Panc1 (cell line): ENCODE measurements around the gene CACNA1C. TPM values are rescaled to one million over a fixed set of nuclear protein-coding genes. Genes with fewer than 3 reads are reported as not detected.

Source experiments
- ATAC-seq: fragments of 200-7000 bp; cut with Tn5 transposase; 2 replicates; pipeline ENCODE4 v1.9.1; 2020; ENCODE audit warnings: mild to moderate bottlenecking, moderate library complexity
- BruUV-seq: library from RNA; stranded (reverse); fragments of 400-500 nt; replicated peaks from 2 replicates; lab custom pipeline; 2021; lab: Mats Ljungman, UMichigan
- CTCF ChIA-PET: fragments of 300-600 bp; sonication (Branson Sonifier 250); formaldehyde crosslinking; loops from one replicate; lab custom pipeline; 2022; ENCODE audit warnings: antibody characterized with exemption; lab: Charles Lee
- POLR2A ChIA-PET: fragments of 300-600 bp; sonication (Branson Sonifier 250); formaldehyde crosslinking; loops from one replicate; lab custom pipeline; 2022; ENCODE audit warnings: antibody characterized with exemption; lab: Charles Lee
- DNase-seq: peaks from one replicate; pipeline ENCODE4 v3.0.0-alpha.2; 2010; ENCODE audit warnings: low read depth, low spot score
- H3K27ac ChIP-seq: 2 replicates; pipeline ENCODE4 v1.5.1; 2011; ENCODE audit warnings: mild to moderate bottlenecking, low read length, inconsistent platforms
- H3K27me3 ChIP-seq: fragments of 200-500 bp; sonication (Bioruptor generic); 2 replicates; pipeline ENCODE4 v1.6.0; 2014; ENCODE audit warnings: low read length, inconsistent platforms; ENCODE audit not compliant: control insufficient read depth, insufficient read depth
- H3K36me3 ChIP-seq: fragments of 200-500 bp; sonication (Bioruptor generic); 2 replicates; pipeline ENCODE4 v1.5.1; 2014; ENCODE audit warnings: inconsistent platforms, mild to moderate bottlenecking, low read length, moderate library complexity; ENCODE audit not compliant: control insufficient read depth, insufficient read depth
- H3K4me1 ChIP-seq: 2 replicates; pipeline ENCODE4 v1.5.1; 2011; ENCODE audit warnings: inconsistent platforms, mild to moderate bottlenecking, low read length, moderate library complexity; ENCODE audit not compliant: control insufficient read depth, insufficient read depth
- H3K4me3 ChIP-seq, 2 experiments: 2 replicates each; pipeline ENCODE4 v1.5.1; 2011 to 2012; ENCODE audit warnings: low read depth in 2 of 2, low read length in 2 of 2, mild to moderate bottlenecking in 2 of 2, inconsistent platforms in 1 of 2, moderate library complexity in 1 of 2
- H3K9me3 ChIP-seq: fragments of 200-500 bp; sonication (Bioruptor generic); 2 replicates; pipeline ENCODE4 v1.5.1; 2014; ENCODE audit warnings: low read depth, mild to moderate bottlenecking, inconsistent platforms, low read length, moderate library complexity; ENCODE audit not compliant: control insufficient read depth, insufficient read depth
- POLR2AphosphoS5 ChIP-seq: IDR thresholded peaks from 2 replicates; pipeline ENCODE4 v1.6.1; 2012; ENCODE audit warnings: mild to moderate bottlenecking, low read depth, low read length, moderate library complexity
- SIN3A ChIP-seq: IDR thresholded peaks from 2 replicates; pipeline ENCODE4 v1.6.1; 2012; ENCODE audit warnings: low read depth, mild to moderate bottlenecking, low read length, moderate library complexity, borderline replicate concordance; ENCODE audit not compliant: insufficient read depth
- TCF7L2 ChIP-seq: IDR thresholded peaks from 2 replicates; pipeline ENCODE4 v1.6.1; 2011; ENCODE audit warnings: mild to moderate bottlenecking, low read depth, low read length, inconsistent platforms
- in situ Hi-C: cut with HindIII; loops from 2 replicates; pipeline ENCODE4 v1.10.0; 2016; ENCODE audit warnings: low sequenced_read_pairs, low pct_unique_long_range_greater_than_20kb
- intact Hi-C: fragments of 100-400 bp; cut with micrococcal nuclease; formaldehyde crosslinking; loops from one replicate; pipeline ENCODE4 v1.10.0; 2022; ENCODE audit not compliant: unreplicated experiment
- total RNA-seq: library from RNA; stranded (reverse); gene quantifications from one replicate; pipeline ENCODE4 v1.2.1, GENCODE V29; 2021; ENCODE audit not compliant: unreplicated experiment
- TF ChIP-seq, protein P1 (sequence below), 2 experiments: IDR thresholded peaks; 2 replicates each; pipeline ENCODE4 v1.6.1; 2011 to 2012; ENCODE audit warnings: low read depth in 2 of 2, control low read depth in 1 of 2, low read length in 1 of 2, mild to moderate bottlenecking in 1 of 2, moderate library complexity in 1 of 2; ENCODE audit not compliant: insufficient read depth in 1 of 2
- TF ChIP-seq, protein P2 (sequence below): fragments of 450-650 bp; IDR thresholded peaks from 2 replicates; pipeline ENCODE4 v1.5.1; 2017; ENCODE audit warnings: mild to moderate bottlenecking

Gene CACNA1C
- total RNA-seq, 1 experiment from 2014 or later: 0.03 TPM

DNA sequence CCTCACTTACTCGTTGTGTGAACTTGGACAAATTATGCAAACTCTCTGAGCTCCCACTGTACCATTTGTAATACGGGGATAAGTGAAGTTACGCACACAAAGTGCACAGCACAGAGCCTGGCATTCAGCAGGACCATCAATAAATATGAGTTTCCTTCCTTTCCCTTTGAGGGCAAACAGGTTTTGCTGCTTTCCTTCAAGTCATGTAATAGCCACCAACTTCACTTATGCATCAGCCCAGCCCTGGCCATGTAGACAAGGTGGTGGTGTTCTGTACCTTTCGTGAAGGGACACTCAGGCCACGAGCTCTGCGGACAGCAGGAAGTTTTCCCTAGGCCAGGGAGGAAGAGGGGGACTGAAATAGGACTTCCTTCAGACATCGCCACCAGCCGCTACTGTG lies 272.7 kb downstream of the CACNA1C start:
- intact Hi-C loops: no loop called here
- DNase-seq (no peak), ATAC-seq (no peak)
- Histone ChIP-seq H3K36me3 (no peaks in the 10 kb centered on the region), H3K4me1 (no peaks in the 10 kb centered on the region), H3K27ac (no peak overlapping the region), H3K9me3 (no peaks in the 10 kb centered on the region), H3K27me3 (peaks cover 4% of the 10 kb centered on the region), H3K4me3 (no peak overlapping the region)
- ChIA-PET POLR2A (no interaction called here), CTCF (no interaction called here)
- TF ChIP-seq TCF7L2 (no peak), SIN3A (no peak)
- TF ChIP-seq, protein P1, sequence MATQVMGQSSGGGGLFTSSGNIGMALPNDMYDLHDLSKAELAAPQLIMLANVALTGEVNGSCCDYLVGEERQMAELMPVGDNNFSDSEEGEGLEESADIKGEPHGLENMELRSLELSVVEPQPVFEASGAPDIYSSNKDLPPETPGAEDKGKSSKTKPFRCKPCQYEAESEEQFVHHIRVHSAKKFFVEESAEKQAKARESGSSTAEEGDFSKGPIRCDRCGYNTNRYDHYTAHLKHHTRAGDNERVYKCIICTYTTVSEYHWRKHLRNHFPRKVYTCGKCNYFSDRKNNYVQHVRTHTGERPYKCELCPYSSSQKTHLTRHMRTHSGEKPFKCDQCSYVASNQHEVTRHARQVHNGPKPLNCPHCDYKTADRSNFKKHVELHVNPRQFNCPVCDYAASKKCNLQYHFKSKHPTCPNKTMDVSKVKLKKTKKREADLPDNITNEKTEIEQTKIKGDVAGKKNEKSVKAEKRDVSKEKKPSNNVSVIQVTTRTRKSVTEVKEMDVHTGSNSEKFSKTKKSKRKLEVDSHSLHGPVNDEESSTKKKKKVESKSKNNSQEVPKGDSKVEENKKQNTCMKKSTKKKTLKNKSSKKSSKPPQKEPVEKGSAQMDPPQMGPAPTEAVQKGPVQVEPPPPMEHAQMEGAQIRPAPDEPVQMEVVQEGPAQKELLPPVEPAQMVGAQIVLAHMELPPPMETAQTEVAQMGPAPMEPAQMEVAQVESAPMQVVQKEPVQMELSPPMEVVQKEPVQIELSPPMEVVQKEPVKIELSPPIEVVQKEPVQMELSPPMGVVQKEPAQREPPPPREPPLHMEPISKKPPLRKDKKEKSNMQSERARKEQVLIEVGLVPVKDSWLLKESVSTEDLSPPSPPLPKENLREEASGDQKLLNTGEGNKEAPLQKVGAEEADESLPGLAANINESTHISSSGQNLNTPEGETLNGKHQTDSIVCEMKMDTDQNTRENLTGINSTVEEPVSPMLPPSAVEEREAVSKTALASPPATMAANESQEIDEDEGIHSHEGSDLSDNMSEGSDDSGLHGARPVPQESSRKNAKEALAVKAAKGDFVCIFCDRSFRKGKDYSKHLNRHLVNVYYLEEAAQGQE (IDR thresholded peaks at IDR 0.05; ENCODE audit: insufficient read depth in 1 of 2, low read depth in 2 of 2, low read length in 1 of 2): no peak
- TF ChIP-seq, protein P2, sequence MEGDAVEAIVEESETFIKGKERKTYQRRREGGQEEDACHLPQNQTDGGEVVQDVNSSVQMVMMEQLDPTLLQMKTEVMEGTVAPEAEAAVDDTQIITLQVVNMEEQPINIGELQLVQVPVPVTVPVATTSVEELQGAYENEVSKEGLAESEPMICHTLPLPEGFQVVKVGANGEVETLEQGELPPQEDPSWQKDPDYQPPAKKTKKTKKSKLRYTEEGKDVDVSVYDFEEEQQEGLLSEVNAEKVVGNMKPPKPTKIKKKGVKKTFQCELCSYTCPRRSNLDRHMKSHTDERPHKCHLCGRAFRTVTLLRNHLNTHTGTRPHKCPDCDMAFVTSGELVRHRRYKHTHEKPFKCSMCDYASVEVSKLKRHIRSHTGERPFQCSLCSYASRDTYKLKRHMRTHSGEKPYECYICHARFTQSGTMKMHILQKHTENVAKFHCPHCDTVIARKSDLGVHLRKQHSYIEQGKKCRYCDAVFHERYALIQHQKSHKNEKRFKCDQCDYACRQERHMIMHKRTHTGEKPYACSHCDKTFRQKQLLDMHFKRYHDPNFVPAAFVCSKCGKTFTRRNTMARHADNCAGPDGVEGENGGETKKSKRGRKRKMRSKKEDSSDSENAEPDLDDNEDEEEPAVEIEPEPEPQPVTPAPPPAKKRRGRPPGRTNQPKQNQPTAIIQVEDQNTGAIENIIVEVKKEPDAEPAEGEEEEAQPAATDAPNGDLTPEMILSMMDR: no peak
- in situ Hi-C loops: no loop called here
- BruUV-seq: no TSS peak

DNA sequence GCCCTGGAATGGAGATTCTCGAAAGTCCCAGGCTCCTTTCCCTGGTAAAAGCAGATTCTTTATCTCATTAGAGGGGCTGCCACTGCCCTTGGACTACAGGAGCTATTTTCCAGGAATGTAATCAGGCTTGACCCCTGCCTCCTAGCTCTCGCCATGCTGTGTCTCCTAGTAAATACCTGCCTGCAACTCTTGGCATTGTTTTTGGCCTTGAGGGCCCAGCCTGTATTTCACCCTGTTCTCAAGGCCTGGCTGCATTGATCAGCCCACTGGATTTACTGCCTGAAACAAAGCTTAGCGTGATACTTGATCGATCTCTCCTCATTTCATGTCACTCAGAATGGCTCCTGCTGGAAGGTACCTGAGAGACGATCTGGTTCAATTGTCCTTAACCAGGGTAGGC lies 273.7 kb downstream of the CACNA1C start:
- peaks cover 4% of the 10 kb centered on the region for H3K27me3 ChIP-seq
- no TSS peak for BruUV-seq
- no peak for ATAC-seq
- H3K27ac ChIP-seq: no peak overlapping the region
- DNase-seq: no peak
- no peaks in the 10 kb centered on the region for H3K9me3 ChIP-seq
- ChIA-PET POLR2A (no interaction called here), CTCF (no interaction called here)
- no peak overlapping the region for H3K4me3 ChIP-seq
- no peaks in the 10 kb centered on the region for H3K4me1 ChIP-seq
- no peaks in the 10 kb centered on the region for H3K36me3 ChIP-seq
- in situ Hi-C loops (no loop called here), intact Hi-C loops (no loop called here)
- TF ChIP-seq TCF7L2 (no peak), SIN3A (no peak), POLR2AphosphoS5 (no peak)
- TF ChIP-seq, protein P2: no peak
- TF ChIP-seq, protein P1 (IDR thresholded peaks at IDR 0.05; ENCODE audit: insufficient read depth in 1 of 2, low read depth in 2 of 2, low read length in 1 of 2): no peak
